GM23248 (cell line): ENCODE results near the gene ZNF74.

Source experiments
- EZH2 ChIP-seq: fragments of 200-600 bp; sonication (generic); IDR thresholded peaks from 2 replicates; pipeline ENCODE4 v1.6.1; 2018; ENCODE audit warnings: antibody characterized with exemption, mild to moderate bottlenecking; ENCODE audit not compliant: insufficient read depth, poor library complexity, severe bottlenecking
- EZH2phosphoT487 ChIP-seq: fragments of 200-600 bp; sonication (generic); IDR thresholded peaks from 2 replicates; pipeline ENCODE4 v1.6.1; 2018; ENCODE audit warnings: antibody characterized with exemption, moderate library complexity, mild to moderate bottlenecking, low read depth; ENCODE audit not compliant: insufficient read depth

DNA sequence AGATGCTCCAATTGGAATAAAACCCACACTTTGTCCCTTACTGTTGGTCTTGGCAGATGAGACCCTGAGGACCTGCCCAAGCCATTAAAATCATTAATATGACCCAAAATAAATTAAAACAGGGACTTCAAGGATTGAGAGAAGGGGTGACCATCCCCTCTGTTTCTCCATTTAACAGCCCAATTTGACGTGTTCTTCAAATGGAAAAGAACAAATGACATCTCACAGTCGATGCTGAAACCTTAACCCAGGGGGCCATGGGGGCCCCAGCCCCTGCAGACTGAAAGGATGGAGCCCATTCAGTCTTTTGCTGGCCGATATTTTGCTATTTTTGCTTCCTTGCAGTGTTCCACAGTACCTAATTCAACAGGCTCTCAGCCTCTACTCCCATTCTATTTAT, 20.5 kb downstream of the ZNF74 start:
- TF ChIP-seq EZH2 (no peak), EZH2phosphoT487 (no peak)
